HG02970 (cell line): ENCODE results near the gene OTOP3.

ENCODE experiments used
- ATAC-seq: cut with Tn5 transposase; IDR thresholded peaks from one replicate; pipeline ENCODE4 v1.9.1; 2021; ENCODE audit warnings: mild to moderate bottlenecking, moderate library complexity, moderate number of reproducible peaks; ENCODE audit not compliant: unreplicated experiment, low FRiP score

The OTOP3 gene

GRCh38 chr17:74937064-74938051 lies 1.7 kb downstream of the OTOP3 start:
- no peak for ATAC-seq

GRCh38 chr17:74938194-74938950 lies 2.7 kb downstream of the OTOP3 start:
- no peak for ATAC-seq

- no peak for ATAC-seq
Measured at GRCh38 chr17:74939534-74939933, 3.8 kb downstream of the OTOP3 start.

GRCh38 chr17:74941128-74941725 lies 5.5 kb downstream of the OTOP3 start:
- no peak for ATAC-seq

- ATAC-seq, result no peak
Measured at GRCh38 chr17:74943808-74944522, 8.3 kb downstream of the OTOP3 start.

- no peak for ATAC-seq
Measured at GRCh38 chr17:74945543-74945942, 9.8 kb downstream of the OTOP3 start.

GRCh38 chr17:74946641-74947040 lies 10.9 kb downstream of the OTOP3 start:
- ATAC-seq, result no peak

GRCh38 chr17:74947041-74947754 lies 11.5 kb downstream of the OTOP3 start:
- no peak for ATAC-seq

GRCh38 chr17:74949455-74950115 lies 13.9 kb downstream of the OTOP3 start:
- ATAC-seq, result no peak

- no peak for ATAC-seq
Measured at GRCh38 chr17:74950207-74950606, 14.5 kb downstream of the OTOP3 start.

GRCh38 chr17:74951065-74951464 lies 15.4 kb downstream of the OTOP3 start:
- no peak for ATAC-seq

- ATAC-seq, result no peak
Measured at GRCh38 chr17:74951680-74952421, 16.2 kb downstream of the OTOP3 start.

GRCh38 chr17:74952431-74953133 lies 16.9 kb downstream of the OTOP3 start:
- ATAC-seq, result no peak

GRCh38 chr17:74953134-74953687 lies 17.5 kb downstream of the OTOP3 start:
- ATAC-seq, result no peak

- no peak for ATAC-seq
Measured at GRCh38 chr17:74954115-74954514, 18.4 kb downstream of the OTOP3 start.

- no peak for ATAC-seq
Measured at GRCh38 chr17:74954665-74955421, 19.1 kb downstream of the OTOP3 start.

- no peak for ATAC-seq
Measured at GRCh38 chr17:74956093-74956492, 20.4 kb downstream of the OTOP3 start.
